HG02943 (cell line): ENCODE results near the gene POLA1.

Source experiments
- ATAC-seq: cut with Tn5 transposase; IDR thresholded peaks from one replicate; pipeline ENCODE4 v1.9.1; 2021; ENCODE audit warnings: mild to moderate bottlenecking, low read depth, moderate library complexity; ENCODE audit not compliant: unreplicated experiment

Gene POLA1

DNA sequence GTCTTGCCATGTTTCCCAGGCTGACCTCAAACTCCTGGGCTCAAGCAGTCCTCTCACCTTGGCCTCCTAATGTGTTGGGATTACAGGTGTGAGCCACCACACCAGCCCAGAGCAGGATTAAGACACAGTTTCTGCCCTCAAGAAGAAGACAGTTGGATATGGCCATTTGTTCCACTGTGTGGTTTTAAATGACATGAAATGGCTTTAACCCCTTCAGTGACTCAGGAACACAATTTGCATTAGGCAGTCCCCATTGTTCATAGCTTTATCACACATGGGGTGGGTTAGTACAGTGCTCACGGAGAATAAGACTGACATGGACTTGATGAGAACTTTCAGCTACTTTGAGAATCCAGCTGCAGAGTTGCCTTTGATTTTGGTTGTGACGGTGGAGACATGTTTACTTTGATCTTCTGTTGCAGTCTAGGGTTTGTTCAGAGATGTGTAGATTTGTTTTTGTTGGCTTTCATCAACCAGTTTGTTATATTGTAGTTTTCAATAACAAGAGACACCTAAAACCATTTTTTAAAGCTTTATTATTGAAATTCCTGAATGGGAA is 261.7 kb downstream of the POLA1 start:
- no peak for ATAC-seq

DNA sequence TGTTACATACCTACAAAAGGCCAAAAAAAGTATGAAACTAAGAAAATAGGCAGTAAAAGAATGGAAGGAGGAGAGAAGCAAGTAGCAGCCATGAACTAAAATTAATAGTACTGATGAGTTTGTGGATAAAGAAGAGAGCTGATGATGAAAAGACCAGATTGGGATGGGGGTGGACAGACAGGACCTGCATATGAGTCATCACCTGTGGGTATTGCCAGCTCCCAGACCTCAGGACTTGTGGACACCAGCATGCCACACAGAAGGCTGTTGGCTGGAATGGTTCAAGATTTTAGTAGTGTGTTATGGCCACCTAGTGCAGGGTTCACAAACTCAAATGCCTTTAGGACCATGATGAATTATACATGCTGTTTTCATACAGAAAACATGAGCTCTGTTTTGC is 263.1 kb downstream of the POLA1 start:
- ATAC-seq, result no peak

DNA sequence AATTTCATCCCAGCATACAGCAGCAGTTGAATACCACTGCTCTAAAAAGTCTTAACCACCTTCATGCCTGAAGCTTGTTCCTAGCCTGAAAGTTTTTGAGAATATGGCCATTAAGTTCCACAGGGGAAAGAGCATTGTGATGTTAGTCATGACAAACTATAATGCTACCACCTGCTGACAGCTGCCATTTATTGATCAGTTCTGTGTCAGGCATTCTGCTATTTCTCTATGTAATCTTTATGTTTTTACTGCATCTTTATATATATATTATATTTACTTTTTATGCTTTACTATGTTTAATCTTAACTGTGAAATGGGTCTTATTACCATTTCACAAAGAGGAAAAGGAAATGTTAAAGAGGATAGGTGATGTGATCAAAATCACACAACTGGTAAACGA is 268.1 kb downstream of the POLA1 start:
- ATAC-seq, result no peak

DNA sequence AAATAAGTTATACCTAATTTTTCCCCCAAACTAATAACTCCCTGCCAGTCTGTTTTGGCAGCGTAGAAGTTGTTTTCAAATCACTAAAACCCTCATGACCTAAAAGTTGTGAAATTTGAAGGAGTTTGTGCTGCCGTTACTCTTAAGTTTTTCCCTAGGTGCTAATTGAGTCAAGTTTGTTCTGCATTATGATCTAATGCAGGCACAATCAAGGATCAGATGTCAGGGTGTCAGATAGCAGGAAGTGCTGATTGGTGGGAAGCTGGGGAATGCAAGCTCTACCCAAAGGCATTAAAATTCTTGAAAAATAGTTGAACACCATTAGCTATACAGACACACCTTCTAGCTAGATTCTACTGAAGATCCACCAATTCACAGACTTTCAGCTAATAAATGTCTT is 270.1 kb downstream of the POLA1 start:
- ATAC-seq, result no peak

DNA sequence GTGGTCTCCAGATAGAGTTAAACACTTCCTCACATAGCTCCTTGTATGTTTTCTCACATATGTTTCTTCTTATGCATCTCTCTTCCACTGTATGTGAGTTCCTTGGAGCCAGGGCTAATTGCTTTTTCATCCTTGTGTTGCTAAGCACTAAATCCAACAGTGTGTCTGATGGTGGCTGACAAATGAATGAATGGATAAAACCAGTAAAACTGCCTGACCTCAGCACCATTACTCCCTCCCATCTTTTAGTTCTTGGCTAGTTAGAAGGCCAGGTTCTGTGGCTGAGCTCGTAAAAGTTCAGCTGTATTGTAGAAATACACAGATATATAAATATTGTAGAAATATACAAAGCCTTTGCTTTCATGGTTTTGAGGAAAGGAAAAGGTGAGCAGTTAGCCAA is 271.7 kb downstream of the POLA1 start:
- no peak for ATAC-seq

DNA sequence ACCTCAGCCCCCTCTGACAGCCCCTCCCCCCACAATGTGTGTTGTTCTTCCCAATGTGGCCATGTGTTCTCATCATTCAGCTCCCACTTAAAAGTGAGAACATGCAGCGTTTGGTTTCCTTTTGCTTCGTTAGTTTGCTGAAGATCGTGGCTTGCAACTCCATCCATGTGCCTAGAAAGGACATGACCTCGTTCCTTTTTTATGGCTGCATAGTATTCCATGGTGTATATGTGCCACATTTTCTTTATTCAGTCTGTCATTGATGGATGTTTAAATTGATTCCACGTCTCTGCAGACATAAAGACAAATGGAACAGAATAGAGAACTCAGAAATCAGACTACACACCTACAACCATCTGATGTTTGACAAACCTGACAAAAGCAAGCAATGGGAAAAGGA is 276.1 kb downstream of the POLA1 start:
- ATAC-seq, result no peak

DNA sequence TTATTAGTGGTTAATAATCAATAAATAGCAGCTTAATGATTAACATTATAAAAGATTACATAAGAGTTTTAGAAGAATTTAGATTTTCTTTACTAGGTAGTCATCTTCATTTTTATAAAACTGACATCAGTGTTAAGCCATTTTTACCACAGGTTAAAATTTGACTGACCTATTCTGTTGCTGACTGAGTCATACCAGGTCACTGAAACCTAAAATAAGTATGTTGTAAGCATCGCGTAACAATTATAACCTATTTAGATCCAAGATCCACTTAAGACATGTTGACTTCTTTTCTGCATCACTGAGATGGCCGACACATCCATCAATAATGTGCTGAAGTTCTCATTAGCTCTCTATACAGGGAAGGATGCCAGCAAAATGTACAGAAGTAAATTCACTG is 285.4 kb downstream of the POLA1 start:
- ATAC-seq, result no peak

DNA sequence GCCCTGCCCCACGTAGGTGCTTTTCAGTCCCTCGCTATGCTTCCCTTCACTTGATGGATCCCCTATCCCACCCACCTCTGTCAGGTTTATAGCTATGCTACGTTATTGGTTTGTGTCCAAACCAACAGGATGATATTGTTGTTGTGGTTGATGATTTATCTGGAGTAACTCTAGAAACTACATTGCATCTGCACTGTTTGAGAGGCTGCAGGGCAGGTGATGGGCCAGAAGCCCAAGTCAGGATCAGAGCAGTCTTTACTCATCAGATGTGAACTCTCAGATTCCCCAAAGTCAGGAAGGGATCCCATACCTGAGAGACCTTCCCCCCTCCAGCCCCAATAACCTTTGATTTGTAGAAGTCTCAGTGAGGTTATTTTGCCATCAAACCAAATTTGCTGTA is 287.3 kb downstream of the POLA1 start:
- ATAC-seq, result no peak

DNA sequence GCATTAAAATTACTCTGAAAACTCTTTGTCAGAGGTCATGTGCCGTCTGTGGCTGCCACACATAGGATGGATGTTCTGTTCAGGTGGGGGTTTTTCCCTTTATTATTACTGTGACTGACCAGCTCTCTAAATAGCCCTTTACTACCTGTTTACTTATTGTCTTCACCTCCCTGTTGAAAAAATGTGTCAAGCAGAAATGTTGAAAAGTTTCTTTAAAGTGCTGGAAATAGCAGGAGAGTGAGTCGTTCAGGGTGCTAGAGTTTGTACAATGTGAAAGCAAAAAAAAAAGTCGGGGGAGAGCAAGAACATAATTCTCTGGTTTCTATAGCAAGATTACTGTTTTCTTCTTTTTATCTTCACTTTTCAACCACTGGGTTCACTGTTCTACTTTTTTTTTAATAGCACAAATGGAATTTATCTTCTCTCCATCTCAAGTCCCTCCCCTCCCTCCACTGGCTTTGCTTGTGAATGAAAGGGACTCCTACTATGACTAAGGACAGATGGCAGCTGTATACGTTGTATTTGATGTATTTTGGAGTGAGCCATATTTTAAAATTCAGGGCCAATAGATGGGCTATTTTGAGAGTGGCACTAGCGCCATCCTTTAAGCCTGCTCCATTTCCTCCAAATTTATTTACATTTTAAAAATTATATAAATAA is 288.7 kb downstream of the POLA1 start:
- no peak for ATAC-seq

DNA sequence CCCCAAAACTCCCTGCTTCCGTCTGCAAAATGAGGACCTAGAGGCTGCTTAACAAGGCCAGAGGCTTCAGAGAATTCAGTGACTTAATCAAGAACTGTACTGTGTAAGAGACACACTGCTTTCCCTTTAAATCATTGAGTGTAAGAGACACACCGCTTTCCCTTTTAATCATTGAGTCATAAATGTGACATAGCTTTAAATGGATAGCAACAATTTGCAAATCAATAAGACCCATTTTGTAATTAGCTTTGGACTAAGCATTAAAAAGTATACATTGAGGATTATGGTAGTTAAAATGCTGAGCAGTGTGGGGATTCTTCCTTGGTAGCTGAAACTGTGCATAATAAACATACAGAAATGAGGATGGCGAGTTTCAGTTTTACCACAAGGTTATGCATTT is 290.2 kb downstream of the POLA1 start:
- no peak for ATAC-seq

DNA sequence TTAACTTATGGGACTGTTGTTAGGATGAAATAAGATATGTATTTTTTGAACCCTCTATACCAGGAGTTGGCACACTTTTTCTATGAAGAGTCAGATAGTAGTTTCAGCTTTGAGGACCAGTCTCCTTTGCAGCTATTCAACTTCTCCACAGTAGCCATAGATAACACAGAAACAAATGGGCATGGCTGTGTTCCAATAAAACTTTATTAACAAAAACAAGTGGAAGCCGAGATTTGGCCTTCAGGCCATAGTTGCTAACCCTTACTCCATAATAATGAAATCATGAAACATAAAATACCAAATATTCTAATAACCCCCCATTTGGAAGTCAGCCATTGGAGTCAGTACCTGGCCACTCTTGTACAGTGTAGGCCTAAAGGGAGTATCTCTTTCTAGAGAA is 291.4 kb downstream of the POLA1 start:
- ATAC-seq, result no peak

DNA sequence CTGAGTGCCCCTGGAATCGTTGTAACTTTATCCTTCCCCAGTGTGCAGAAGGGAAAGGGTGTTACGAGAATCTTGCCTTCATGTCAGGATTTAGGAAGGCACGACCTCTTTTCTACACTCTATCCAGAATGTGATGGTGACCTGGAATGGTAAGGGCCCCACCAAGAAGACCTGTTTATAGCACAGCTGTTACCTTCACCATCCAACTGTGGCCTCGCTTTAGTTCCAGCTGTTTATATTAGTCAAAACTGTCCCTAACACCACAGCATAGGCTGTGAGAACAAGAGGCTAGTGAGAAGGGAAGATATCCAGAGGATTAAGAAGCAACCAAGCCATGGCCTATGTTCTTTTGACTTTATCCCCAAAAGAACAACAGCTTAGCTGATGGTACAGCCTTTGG is 294.0 kb downstream of the POLA1 start:
- ATAC-seq, result no peak

DNA sequence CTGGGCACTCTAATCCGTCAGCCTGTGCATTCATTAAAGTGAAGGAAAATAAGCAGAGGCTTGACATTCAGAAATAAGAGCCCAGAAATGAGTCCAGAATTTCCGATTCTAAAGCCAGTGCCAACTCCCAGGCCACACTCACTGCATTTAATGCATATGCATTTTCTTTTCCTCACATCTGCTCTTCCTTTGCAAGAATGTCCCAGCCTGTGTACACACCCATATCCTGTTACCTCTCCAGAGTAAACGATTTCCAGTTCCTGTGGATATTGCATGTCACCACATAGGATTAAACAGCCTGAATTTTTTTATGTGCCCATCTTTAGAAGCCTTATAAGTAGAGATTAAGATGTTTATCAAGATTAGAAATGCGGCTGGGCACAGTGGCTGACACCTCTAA is 294.6 kb downstream of the POLA1 start:
- no peak for ATAC-seq

DNA sequence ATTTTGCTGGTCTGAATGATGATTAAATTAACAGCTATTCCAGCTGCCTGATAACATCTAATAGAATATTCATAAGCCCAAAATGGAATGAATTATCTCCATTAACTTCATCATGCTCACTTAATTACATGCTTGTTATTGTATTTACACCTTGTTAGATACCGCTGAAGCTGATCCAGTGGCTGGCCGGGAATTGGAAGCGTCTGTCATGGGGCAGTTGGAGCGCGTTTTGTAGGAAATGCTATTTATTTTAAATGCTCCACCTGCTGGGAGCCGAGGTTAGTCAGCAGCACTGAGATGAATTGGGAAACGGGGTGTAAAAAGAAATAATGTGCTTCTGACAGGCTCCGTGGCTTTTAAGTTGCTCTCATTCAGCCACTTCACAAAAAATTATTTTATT is 296.8 kb downstream of the POLA1 start:
- no peak for ATAC-seq

DNA sequence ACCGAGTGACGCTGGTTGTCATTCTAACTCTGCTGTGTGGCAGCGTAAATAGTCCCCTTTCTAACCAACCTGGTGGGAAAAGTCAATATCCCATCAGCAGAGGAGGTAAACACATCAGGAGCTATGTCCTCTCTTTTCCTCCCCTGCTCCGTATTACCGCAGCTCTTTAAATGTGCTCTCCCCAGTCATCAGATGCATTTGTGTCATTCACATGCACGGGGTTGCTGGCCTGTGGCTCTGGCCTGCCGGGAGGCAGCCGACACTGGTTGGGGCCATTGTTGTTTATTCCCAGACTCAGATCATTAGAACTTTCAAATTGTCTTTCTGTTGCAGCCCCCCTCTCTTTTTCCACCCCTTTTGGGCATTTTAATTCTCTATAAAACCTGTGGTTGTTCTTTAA is 300.2 kb downstream of the POLA1 start:
- ATAC-seq, result no peak

DNA sequence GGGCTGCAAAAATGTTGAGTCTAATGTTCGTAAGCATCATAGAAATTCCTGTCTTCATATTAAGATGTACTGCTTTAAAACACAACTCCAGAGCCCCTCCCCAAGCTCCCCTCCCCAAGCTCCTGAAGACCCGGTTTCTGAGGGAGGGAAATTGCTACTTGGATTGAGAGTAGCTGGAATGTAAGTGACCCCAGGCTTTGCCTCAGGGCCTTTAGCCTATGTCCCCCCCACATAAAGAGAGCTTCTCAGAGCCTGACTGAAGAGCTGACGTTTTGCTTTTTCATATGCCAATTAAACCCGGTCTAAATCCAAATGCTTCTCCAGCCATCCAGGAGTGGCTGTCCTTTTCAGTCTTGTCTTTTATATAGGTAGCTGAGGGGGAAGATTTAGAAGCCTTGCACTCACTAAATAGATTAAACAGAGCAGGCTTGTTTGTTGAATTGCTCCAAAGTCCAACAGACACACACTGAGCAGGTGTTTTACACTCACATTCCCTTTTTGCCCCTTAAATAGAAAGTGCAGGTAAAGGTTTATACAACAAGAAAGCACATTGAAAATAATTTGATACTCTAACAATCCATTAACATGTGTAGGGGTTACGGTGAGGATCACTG is 302.5 kb downstream of the POLA1 start:
- ATAC-seq, result no peak

DNA sequence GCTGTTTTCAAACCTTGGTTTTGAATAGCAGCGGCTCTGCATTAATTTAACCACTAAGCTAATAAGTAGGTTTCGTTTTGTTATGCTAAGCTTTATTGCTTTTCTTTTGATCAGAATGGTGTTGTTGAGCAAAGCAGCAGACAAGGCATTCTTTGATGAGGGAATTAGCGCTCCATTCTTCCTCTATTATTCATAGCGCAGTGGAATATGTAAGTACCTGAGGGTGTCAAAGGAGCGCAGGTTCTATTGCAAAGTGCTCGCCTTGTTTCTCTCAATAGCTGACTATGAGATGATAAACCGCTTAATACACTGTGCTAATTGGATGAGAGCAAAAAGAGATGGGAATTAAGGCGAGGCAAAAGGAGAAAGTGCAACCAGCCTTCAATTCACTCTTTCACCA is 305.8 kb downstream of the POLA1 start:
- no peak for ATAC-seq

DNA sequence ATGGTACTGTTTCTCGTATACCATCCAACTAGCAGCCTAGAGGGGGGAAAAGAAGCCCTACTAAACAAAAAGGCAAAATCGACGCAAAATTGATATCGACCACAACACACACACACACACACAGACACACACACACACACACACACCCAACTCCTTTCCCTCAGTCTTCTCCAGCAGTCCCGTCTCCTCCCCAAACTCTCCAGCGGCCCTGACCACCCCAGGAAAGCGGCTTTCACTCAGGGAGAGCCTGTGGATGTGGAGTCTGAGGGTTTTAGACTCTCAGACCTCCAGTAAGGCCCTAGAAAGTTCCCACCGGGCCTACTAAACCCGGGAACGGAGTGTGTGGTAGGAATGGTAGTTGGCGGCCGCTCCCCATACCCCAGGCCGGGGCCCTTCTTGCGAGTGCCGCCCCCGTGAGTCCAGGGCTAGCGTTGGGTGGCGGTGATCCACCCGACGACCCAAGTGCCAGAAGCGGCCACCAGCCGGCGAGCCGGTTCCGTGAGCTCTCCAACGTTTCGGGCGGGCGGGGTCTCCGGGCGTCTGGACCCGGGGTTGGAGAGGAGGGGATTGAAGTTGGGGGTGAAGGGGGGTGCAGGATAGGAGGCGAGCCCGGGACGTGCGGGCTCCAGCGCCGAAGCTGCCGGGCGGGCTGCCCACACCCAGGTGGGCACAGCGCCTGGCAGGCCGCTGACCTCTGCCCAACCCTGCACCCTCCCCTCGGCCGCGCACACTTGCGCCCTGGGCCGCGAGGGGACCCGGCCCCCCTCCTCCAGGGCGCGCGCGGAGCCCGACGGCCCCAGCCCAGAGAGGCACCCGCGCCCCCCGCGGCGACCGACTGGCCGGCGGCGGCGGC is 308.3 kb downstream of the POLA1 start:
- no peak for ATAC-seq

DNA sequence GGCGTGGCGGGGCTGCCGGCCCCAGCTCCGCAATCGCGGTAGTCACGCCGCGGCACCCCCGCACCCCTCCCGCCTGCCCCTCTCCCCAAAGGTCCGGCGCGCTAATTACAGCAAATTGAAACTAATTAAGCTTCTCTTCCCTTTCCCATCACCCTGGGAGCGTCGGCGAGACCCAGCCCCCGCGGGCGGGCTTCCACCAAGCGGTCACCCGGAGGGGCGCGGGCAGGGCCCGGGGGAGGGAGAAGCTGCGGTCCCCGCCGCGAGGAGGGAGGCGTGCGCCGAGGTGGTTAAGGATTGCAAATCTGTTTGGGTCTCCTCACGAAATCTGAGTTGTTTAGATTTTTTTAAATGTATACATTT is 308.9 kb downstream of the POLA1 start:
- ATAC-seq, result no peak

DNA sequence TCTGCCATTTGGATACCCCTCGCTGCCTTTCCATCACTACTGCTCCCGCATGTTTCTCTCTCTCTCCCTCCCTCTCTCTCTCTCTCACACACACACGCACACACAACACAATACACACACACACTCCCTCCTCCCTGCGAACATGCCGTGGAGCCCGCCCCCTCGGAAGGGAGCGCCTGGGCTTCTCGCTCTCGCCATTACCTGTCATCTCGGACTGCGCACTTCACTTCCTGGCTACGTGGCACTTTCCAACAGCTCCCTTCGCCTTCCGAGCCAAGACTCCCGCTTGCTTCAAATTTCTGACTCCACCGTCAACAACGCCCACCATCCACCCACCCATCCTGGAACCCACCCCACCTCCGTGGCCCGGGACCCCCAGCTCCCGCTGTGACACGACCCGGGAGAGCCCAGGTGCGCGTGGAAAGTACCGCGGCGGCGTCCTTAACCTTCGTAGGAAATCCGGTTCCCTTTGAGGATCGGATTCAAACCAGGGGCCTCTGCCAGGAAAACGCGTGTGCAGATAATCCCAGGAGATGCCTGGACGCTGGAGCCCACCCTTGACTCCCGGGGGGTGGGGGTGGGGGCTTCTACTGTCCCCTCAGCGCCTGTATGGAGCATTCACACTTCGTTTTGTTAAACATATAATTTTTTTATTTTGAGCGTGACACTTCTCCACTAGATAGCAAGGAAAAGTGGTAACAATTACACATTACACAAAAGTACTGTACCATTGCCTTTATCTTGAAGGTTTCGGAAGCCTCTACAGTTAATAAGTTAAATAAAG is 309.5 kb downstream of the POLA1 start:
- ATAC-seq, result no peak

DNA sequence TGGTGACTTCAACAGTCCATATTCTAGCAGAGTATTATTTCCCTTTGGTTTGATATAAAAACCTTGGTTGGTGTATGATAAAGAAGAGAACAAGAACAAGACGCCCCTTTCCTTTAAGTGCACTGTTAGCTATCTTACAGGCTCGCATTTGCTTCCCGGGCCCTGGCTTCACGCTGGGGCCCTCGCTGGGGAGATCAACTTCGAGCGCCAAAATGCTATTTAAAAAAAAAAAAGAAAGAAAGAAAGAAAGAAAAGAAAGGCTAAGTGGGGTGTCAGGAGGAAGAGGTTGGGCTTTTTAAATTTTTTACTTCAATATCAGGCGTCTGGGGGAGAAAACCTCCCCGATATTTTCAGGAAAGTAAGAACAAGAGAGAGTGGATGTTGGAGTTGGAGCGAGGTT is 310.3 kb downstream of the POLA1 start:
- no peak for ATAC-seq
